Trophoblast cell (in vitro differentiated cells and primary cell): Measurements from ENCODE around the gene PARP9.
"Not testable (repeated sequence)": the region's sequence is repeated elsewhere in the genome, so short reads cannot be mapped to it uniquely, and the experiment has no call there.

Experiments used
- DNase-seq, 2 donors: peaks; one replicate each; pipeline ENCODE4 v3.0.0-alpha.2; 2016
- H2AFZ ChIP-seq: 2 replicates; pipeline ENCODE4 v1.6.1; 2013; ENCODE audit warnings: low read length, moderate library complexity, mild to moderate bottlenecking; ENCODE audit not compliant: insufficient read depth, poor library complexity
- H2AK5ac ChIP-seq: 2 replicates; pipeline ENCODE4 v1.6.1; 2013; ENCODE audit warnings: mild to moderate bottlenecking, low read length
- H2BK120ac ChIP-seq: 2 replicates; pipeline ENCODE4 v1.6.1; 2013; ENCODE audit warnings: low read length, mild to moderate bottlenecking, moderate library complexity; ENCODE audit not compliant: insufficient read depth, poor library complexity
- H2BK12ac ChIP-seq: 2 replicates; pipeline ENCODE4 v1.6.1; 2013; ENCODE audit warnings: mild to moderate bottlenecking, low read length, moderate library complexity
- H2BK5ac ChIP-seq: 2 replicates; pipeline ENCODE4 v1.6.1; 2013; ENCODE audit warnings: low read length, low read depth, moderate library complexity, mild to moderate bottlenecking; ENCODE audit not compliant: poor library complexity
- H3K14ac ChIP-seq: 2 replicates; pipeline ENCODE4 v1.6.1; 2013; ENCODE audit warnings: mild to moderate bottlenecking, low read length
- H3K18ac ChIP-seq: 2 replicates; pipeline ENCODE4 v1.6.1; 2013; ENCODE audit warnings: mild to moderate bottlenecking, low read length
- H3K23ac ChIP-seq: 2 replicates; pipeline ENCODE4 v1.6.1; 2013; ENCODE audit warnings: low read length
- H3K27ac ChIP-seq: 2 replicates; pipeline ENCODE4 v1.5.1; 2013; ENCODE audit warnings: low read depth, mild to moderate bottlenecking, inconsistent platforms, low read length, moderate library complexity
- H3K27me3 ChIP-seq: 2 replicates; pipeline ENCODE4 v1.6.1; 2013; ENCODE audit warnings: inconsistent platforms, mild to moderate bottlenecking, low read length, moderate library complexity; ENCODE audit not compliant: insufficient read depth
- H3K36me3 ChIP-seq, 2 experiments: 1 replicate in 1 of 2; 2 replicates in 1 of 2; pipeline ENCODE4 v1.6.1; 2013; ENCODE audit warnings: low read length in 2 of 2, mild to moderate bottlenecking in 2 of 2, moderate library complexity in 1 of 2; ENCODE audit not compliant: insufficient read depth in 2 of 2, control insufficient read depth in 1 of 2
- H3K4ac ChIP-seq: 2 replicates; pipeline ENCODE4 v1.6.1; 2013; ENCODE audit warnings: low read depth, mild to moderate bottlenecking, low read length, moderate library complexity
- H3K4me1 ChIP-seq, 2 experiments: 1 replicate in 1 of 2; 2 replicates in 1 of 2; pipeline ENCODE4 v1.6.1; 2013; ENCODE audit warnings: low read length in 2 of 2, mild to moderate bottlenecking in 2 of 2, moderate library complexity in 1 of 2; ENCODE audit not compliant: insufficient read depth in 2 of 2, control insufficient read depth in 1 of 2
- H3K4me2 ChIP-seq: 2 replicates; pipeline ENCODE4 v1.6.1; 2013; ENCODE audit warnings: inconsistent platforms, mild to moderate bottlenecking, low read length, moderate library complexity
- H3K4me3 ChIP-seq: 2 replicates; pipeline ENCODE4 v1.5.1; 2013; ENCODE audit warnings: mild to moderate bottlenecking, low read depth, low read length, inconsistent platforms
- H3K79me1 ChIP-seq: one replicate; pipeline ENCODE4 v1.6.1; 2013; ENCODE audit warnings: low read length
- H3K79me2 ChIP-seq: 2 replicates; pipeline ENCODE4 v1.6.1; 2013; ENCODE audit warnings: low read length, mild to moderate bottlenecking; ENCODE audit not compliant: control insufficient read depth, insufficient read depth, poor library complexity
- H3K9ac ChIP-seq: 2 replicates; pipeline ENCODE4 v1.6.1; 2013; ENCODE audit warnings: mild to moderate bottlenecking, low read length
- H3K9me3 ChIP-seq: 2 replicates; pipeline ENCODE4 v1.6.1; 2013; ENCODE audit warnings: low read depth, mild to moderate bottlenecking, control low read depth, inconsistent platforms, low read length; ENCODE audit not compliant: insufficient read depth
- H4K12ac ChIP-seq: 2 replicates; pipeline ENCODE4 v1.6.1; 2013; ENCODE audit warnings: low read depth, mild to moderate bottlenecking, low read length, moderate library complexity
- H4K8ac ChIP-seq: 2 replicates; pipeline ENCODE4 v1.6.1; 2013; ENCODE audit warnings: low read depth, mild to moderate bottlenecking, low read length, moderate library complexity
- H4K91ac ChIP-seq: one replicate; pipeline ENCODE4 v1.6.1; 2013; ENCODE audit warnings: low read depth, mild to moderate bottlenecking, low read length, moderate library complexity
- WGBS: extraction: QIAGEN DNeasy Blood & Tissue Kit; methylation state at CpG from one replicate; pipeline ENCODE4 v1.1.7; 2013; ENCODE audit warnings: missing lambda C conversion rate; ENCODE audit not compliant: insufficient read length, insufficient coverage; ENCODE audit errors: extremely low coverage; 5-methylcytosine and 5-hydroxymethylcytosine counted together

PARP9 gene

GRCh38 chr3:122500964-122501363, 63.1 kb downstream of the PARP9 start:
- H2BK5ac ChIP-seq, H3K79me1 ChIP-seq, H2BK120ac ChIP-seq, H3K36me3 ChIP-seq, H3K14ac ChIP-seq, H4K91ac ChIP-seq, H3K9me3 ChIP-seq, H3K27ac ChIP-seq, H3K4me1 ChIP-seq, H3K4me3 ChIP-seq, H2BK12ac ChIP-seq, H2AFZ ChIP-seq, H2AK5ac ChIP-seq, H3K79me2 ChIP-seq, H3K4ac ChIP-seq, DNase-seq, H3K9ac ChIP-seq, H3K18ac ChIP-seq, H4K8ac ChIP-seq, H3K27me3 ChIP-seq, H3K23ac ChIP-seq, H3K4me2 ChIP-seq, H4K12ac ChIP-seq: not testable (repeated sequence)
- WGBS = no CpG with 5 or more reads among the region's 6 CpGs

GRCh38 chr3:122498152-122498551, 65.9 kb downstream of the PARP9 start:
- Histone ChIP-seq H2BK5ac (no peak overlapping the region), H3K4me1 (peaks cover 0 to 2% of the 10 kb centered on the region in 2 experiments)
- WGBS = no CpG with 5 or more reads among the region's 1 CpG

GRCh38 chr3:122497425-122497824, 66.7 kb downstream of the PARP9 start:
- Histone ChIP-seq H3K9ac (no peak overlapping the region), H2AK5ac (no peak overlapping the region), H3K18ac (no peak overlapping the region), H3K27me3 (no peaks in the 10 kb centered on the region), H4K91ac (no peak overlapping the region), H3K36me3 (peaks cover 0 to 3% of the 10 kb centered on the region in 2 experiments), H2AFZ (no peak overlapping the region), H4K8ac (no peak overlapping the region), H3K79me2 (peaks cover 3% of the 10 kb centered on the region), H3K4me2 (no peak overlapping the region), H3K9me3 (no peaks in the 10 kb centered on the region), H2BK120ac (no peak overlapping the region), H4K12ac (no peak overlapping the region), H3K4me3 (no peak overlapping the region), H3K23ac (no peak overlapping the region), H3K79me1 (peaks cover 1% of the 10 kb centered on the region), H2BK5ac (no peak overlapping the region), H3K14ac (no peak overlapping the region), H3K27ac (no peak overlapping the region), H2BK12ac (no peak overlapping the region), H3K4me1 (peaks cover 0 to 2% of the 10 kb centered on the region in 2 experiments), H3K4ac (no peak overlapping the region)
- peak in 1 of 2 donors; percentile 16 for DNase-seq
- no CpG with 5 or more reads among the region's 1 CpG for WGBS

More at GRCh38 chr3:122498152-122498551, 65.9 kb downstream of the PARP9 start:
- Histone ChIP-seq H3K79me2 (peaks cover 3% of the 10 kb centered on the region), H3K79me1 (peaks cover 1% of the 10 kb centered on the region), H3K4me3 (no peak overlapping the region), H2BK12ac (no peak overlapping the region), H2AK5ac (no peak overlapping the region), H3K18ac (no peak overlapping the region), H4K12ac (no peak overlapping the region), H3K36me3 (peaks cover 1 to 3% of the 10 kb centered on the region in 2 experiments), H3K14ac (no peak overlapping the region), H4K8ac (no peak overlapping the region), H3K9me3 (no peaks in the 10 kb centered on the region), H3K4ac (no peak overlapping the region), H3K27me3 (no peaks in the 10 kb centered on the region), H2BK120ac (no peak overlapping the region), H3K27ac (no peak overlapping the region), H3K9ac (no peak overlapping the region), H2AFZ (no peak overlapping the region), H4K91ac (no peak overlapping the region), H3K23ac (no peak overlapping the region), H3K4me2 (no peak overlapping the region)
- DNase-seq = no peak

DNA sequence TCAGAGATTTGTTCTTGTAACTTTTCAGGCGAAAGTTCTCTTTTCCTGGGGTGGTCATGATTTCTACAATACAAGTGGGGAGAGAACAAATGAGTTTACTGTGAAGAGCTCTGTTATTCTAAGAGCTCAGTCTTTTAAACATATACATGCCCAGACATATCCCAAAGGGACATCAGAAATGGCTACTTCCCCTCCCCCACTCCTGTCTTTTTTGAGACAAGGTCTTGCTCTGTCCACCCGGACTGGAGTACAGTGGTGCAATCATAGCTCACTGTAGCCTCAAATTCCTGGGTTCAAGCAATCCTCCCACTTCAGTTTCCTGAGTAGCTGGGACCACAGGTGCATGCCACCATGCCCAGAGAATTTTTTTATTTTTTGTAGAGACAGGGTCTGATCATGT, 67.6 kb downstream of the PARP9 start:
- Histone ChIP-seq H3K9me3 (no peaks in the 10 kb centered on the region), H3K4me1 (peaks cover 0 to 2% of the 10 kb centered on the region in 2 experiments), H3K36me3 (peaks cover 0 to 3% of the 10 kb centered on the region in 2 experiments), H3K79me2 (peaks cover 3% of the 10 kb centered on the region), H3K4ac (peak overlapping the region; percentile 75), H3K23ac (no peak overlapping the region), H3K27me3 (no peaks in the 10 kb centered on the region), H2BK120ac (no peak overlapping the region), H3K27ac (no peak overlapping the region), H2BK5ac (peak overlapping the region; percentile 89), H3K79me1 (peaks cover 1% of the 10 kb centered on the region), H4K91ac (peak overlapping the region; percentile 80), H3K18ac (peak overlapping the region; percentile 14), H3K4me2 (no peak overlapping the region), H3K9ac (no peak overlapping the region), H2AK5ac (no peak overlapping the region), H2BK12ac (no peak overlapping the region), H3K4me3 (no peak overlapping the region), H4K12ac (no peak overlapping the region), H2AFZ (no peak overlapping the region), H3K14ac (no peak overlapping the region), H4K8ac (no peak overlapping the region)
- no CpG with 5 or more reads among the region's 2 CpGs for WGBS
- DNase-seq = no peak
